SK-N-SH treated with all-trans-retinoic acid at 6 μM for 48 hours (cell line): ENCODE results near the gene ALMS1.

Experiments
- ISL1 ChIP-seq: fragments of 250-450 bp; sonication (Bioruptor Pico); IDR thresholded peaks from 2 replicates; pipeline ENCODE4 v2.1.2; 2022; ENCODE audit warnings: mild to moderate bottlenecking, moderate library complexity
- PPARA ChIP-seq: fragments of 250-450 bp; sonication (Bioruptor Pico); IDR thresholded peaks from 2 replicates; pipeline ENCODE4 v1.5.0; 2020; ENCODE audit warnings: mild to moderate bottlenecking, borderline replicate concordance
- RARB ChIP-seq: fragments of 250-450 bp; sonication (Bioruptor Pico); IDR thresholded peaks from 2 replicates; pipeline ENCODE4 v1.8.0; 2021; ENCODE audit warnings: mild to moderate bottlenecking, moderate library complexity
- SNAI2 ChIP-seq: fragments of 250-450 bp; sonication (Bioruptor Pico); IDR thresholded peaks from 2 replicates; pipeline ENCODE4 v1.5.0; 2020; ENCODE audit warnings: mild to moderate bottlenecking, moderate library complexity
- TCF4 ChIP-seq: fragments of 250-450 bp; sonication (Bioruptor Pico); IDR thresholded peaks from 2 replicates; pipeline ENCODE4 v1.8.0; 2021; ENCODE audit warnings: mild to moderate bottlenecking, moderate library complexity, borderline replicate concordance
- TOX ChIP-seq: fragments of 250-450 bp; sonication (Bioruptor Pico); IDR thresholded peaks from 2 replicates; pipeline ENCODE4 v1.8.0; 2021; ENCODE audit warnings: mild to moderate bottlenecking, moderate library complexity, borderline replicate concordance
- ZFP30 ChIP-seq: fragments of 450-650 bp; formaldehyde crosslinking; IDR thresholded peaks from 2 replicates; pipeline ENCODE4 v1.5.0; 2022; ENCODE audit warnings: mild to moderate bottlenecking, moderate library complexity
- ZNF70 ChIP-seq: fragments of 450-650 bp; formaldehyde crosslinking; IDR thresholded peaks from 2 replicates; pipeline ENCODE4 v1.5.0; 2020; ENCODE audit warnings: mild to moderate bottlenecking, moderate library complexity
- ZNF8 ChIP-seq: fragments of 450-650 bp; formaldehyde crosslinking; IDR thresholded peaks from 2 replicates; pipeline ENCODE4 v1.5.0; 2020; ENCODE audit warnings: mild to moderate bottlenecking, moderate library complexity
- TF ChIP-seq, protein P1 (sequence below): fragments of 250-450 bp; sonication (Bioruptor Pico); IDR thresholded peaks from 2 replicates; pipeline ENCODE4 v1.8.0; 2020; ENCODE audit warnings: mild to moderate bottlenecking, moderate library complexity, borderline replicate concordance
- TF ChIP-seq, protein P2 (sequence below): fragments of 250-450 bp; sonication (Bioruptor Pico); IDR thresholded peaks from 2 replicates; pipeline ENCODE4 v1.5.1; 2020; ENCODE audit warnings: low read depth, mild to moderate bottlenecking, moderate library complexity

DNA sequence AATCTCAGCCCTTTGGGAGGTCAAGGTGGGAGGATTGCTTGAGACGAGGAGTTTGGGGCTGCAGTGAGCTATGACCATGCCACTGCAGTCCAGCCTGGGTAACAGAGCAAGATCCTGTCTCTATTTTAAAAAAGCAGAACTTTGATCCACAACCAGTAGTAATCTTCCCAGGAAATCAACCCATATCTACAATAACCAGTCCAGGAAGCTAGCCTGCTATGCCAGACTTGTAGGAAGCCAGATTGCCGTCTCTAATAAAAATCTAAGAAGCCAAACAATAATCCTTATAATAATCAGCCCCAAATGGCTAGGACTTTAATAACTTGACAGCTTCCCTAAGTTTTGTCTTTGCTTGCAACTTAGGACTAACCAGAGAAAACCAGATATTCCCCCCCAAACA, 9.0 kb upstream of the ALMS1 start:
- TF ChIP-seq ISL1 (no peak), ZNF70 (CRISPR knock-in tag) (no peak), TCF4 (CRISPR knock-in tag) (no peak), ZNF8 (no peak), PPARA (CRISPR knock-in tag) (no peak), ZFP30 (CRISPR knock-in tag) (no peak), RARB (CRISPR knock-in tag) (no peak), TOX (no peak), SNAI2 (CRISPR knock-in tag) (no peak)
- TF ChIP-seq, protein P1, sequence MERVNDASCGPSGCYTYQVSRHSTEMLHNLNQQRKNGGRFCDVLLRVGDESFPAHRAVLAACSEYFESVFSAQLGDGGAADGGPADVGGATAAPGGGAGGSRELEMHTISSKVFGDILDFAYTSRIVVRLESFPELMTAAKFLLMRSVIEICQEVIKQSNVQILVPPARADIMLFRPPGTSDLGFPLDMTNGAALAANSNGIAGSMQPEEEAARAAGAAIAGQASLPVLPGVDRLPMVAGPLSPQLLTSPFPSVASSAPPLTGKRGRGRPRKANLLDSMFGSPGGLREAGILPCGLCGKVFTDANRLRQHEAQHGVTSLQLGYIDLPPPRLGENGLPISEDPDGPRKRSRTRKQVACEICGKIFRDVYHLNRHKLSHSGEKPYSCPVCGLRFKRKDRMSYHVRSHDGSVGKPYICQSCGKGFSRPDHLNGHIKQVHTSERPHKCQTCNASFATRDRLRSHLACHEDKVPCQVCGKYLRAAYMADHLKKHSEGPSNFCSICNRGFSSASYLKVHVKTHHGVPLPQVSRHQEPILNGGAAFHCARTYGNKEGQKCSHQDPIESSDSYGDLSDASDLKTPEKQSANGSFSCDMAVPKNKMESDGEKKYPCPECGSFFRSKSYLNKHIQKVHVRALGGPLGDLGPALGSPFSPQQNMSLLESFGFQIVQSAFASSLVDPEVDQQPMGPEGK (CRISPR knock-in tag) = no peak
- TF ChIP-seq, protein P2, sequence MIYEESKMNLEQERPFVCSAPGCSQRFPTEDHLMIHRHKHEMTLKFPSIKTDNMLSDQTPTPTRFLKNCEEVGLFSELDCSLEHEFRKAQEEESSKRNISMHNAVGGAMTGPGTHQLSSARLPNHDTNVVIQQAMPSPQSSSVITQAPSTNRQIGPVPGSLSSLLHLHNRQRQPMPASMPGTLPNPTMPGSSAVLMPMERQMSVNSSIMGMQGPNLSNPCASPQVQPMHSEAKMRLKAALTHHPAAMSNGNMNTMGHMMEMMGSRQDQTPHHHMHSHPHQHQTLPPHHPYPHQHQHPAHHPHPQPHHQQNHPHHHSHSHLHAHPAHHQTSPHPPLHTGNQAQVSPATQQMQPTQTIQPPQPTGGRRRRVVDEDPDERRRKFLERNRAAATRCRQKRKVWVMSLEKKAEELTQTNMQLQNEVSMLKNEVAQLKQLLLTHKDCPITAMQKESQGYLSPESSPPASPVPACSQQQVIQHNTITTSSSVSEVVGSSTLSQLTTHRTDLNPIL (CRISPR knock-in tag) = no peak
